KMS-11 (cell line): ENCODE results near the gene KCNS3.

Experiments used
- H2AFZ ChIP-seq: fragments of 200-600 bp; sonication (generic); 2 replicates; pipeline ENCODE4 v1.6.1; 2016; ENCODE audit warnings: antibody characterized with exemption, mixed run types, low read depth
- H3K27ac ChIP-seq: fragments of 200-600 bp; sonication (generic); 2 replicates; pipeline ENCODE4 v1.6.1; 2016; ENCODE audit warnings: mild to moderate bottlenecking, mixed run types
- H3K27me3 ChIP-seq: fragments of 200-600 bp; sonication (generic); 2 replicates; pipeline ENCODE4 v1.6.1; 2017; ENCODE audit warnings: mild to moderate bottlenecking, low read depth, mixed run types, moderate library complexity; ENCODE audit not compliant: insufficient read depth
- H3K36me3 ChIP-seq: fragments of 200-600 bp; sonication (generic); 2 replicates; pipeline ENCODE4 v1.6.1; 2017; ENCODE audit warnings: mild to moderate bottlenecking, mixed run types; ENCODE audit not compliant: insufficient read depth
- H3K4me1 ChIP-seq: fragments of 200-600 bp; sonication (generic); 2 replicates; pipeline ENCODE4 v1.6.1; 2016; ENCODE audit warnings: mild to moderate bottlenecking, low read depth, mixed run types; ENCODE audit not compliant: poor library complexity, severe bottlenecking
- H3K4me2 ChIP-seq: fragments of 200-600 bp; sonication (generic); 2 replicates; pipeline ENCODE4 v1.7.0; 2016; ENCODE audit warnings: mild to moderate bottlenecking, mixed run types
- H3K4me3 ChIP-seq: fragments of 200-600 bp; sonication (generic); IDR thresholded peaks from 2 replicates; pipeline ENCODE4 v1.6.1; 2017; ENCODE audit warnings: low read depth, low read length, mixed read lengths; ENCODE audit not compliant: insufficient read depth
- H3K79me2 ChIP-seq: fragments of 200-600 bp; sonication (generic); 2 replicates; pipeline ENCODE4 v1.6.1; 2016; ENCODE audit warnings: low read depth, mixed run types; ENCODE audit not compliant: insufficient read depth
- H3K9ac ChIP-seq: fragments of 200-600 bp; sonication (generic); 2 replicates; pipeline ENCODE4 v1.6.1; 2016; ENCODE audit warnings: mild to moderate bottlenecking, mixed run types
- H4K20me1 ChIP-seq: fragments of 200-600 bp; sonication (generic); 2 replicates; pipeline ENCODE4 v1.6.1; 2016; ENCODE audit warnings: mild to moderate bottlenecking, mixed run types; ENCODE audit not compliant: insufficient read depth
- CTCF ChIP-seq: fragments of 200-600 bp; sonication (generic); conservative IDR thresholded peaks from 2 replicates; pipeline ENCODE4 v1.6.1; 2017; ENCODE audit warnings: low read depth, mild to moderate bottlenecking, antibody characterized with exemption, low read length, moderate library complexity, mixed read lengths

Gene KCNS3

GRCh38 chr2:17869128-17869527 lies 9.3 kb upstream of the KCNS3 start:
- H3K4me1 ChIP-seq: no peaks in the 10 kb centered on the region
- H3K36me3 ChIP-seq: no peaks in the 10 kb centered on the region
- H3K27ac ChIP-seq: no peak overlapping the region
- no peaks in the 10 kb centered on the region for H3K27me3 ChIP-seq
- H2AFZ ChIP-seq: no peak overlapping the region
- H3K4me2 ChIP-seq: no peak overlapping the region
- no peak overlapping the region for H3K4me3 ChIP-seq
- TF ChIP-seq CTCF: no peak
- no peaks in the 10 kb centered on the region for H3K79me2 ChIP-seq
- no peak overlapping the region for H3K9ac ChIP-seq
- H4K20me1 ChIP-seq: no peaks in the 10 kb centered on the region

DNA sequence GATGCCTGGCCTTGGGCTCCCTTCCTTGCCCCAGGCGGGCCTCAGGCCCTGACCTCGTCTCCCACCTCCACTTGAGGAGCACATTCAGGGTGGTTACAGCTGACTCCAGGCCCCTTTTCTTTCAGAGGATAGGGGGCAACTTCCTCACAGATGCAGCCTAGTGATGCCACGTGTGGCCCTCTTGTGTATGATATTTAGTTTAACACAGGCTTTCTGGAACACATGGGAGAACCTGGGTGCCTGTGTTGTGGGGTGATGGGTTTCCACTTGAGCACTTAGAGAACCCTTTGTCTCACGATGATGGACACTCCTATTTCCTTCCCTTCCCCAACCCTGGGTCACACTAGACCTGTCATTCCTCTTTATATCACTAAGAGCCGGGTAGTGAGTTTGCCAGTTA lies 6.8 kb upstream of the KCNS3 start:
- Histone ChIP-seq H3K36me3 (no peaks in the 10 kb centered on the region), H2AFZ (no peak overlapping the region), H3K27me3 (no peaks in the 10 kb centered on the region), H3K27ac (no peak overlapping the region), H3K9ac (no peak overlapping the region), H3K4me3 (no peak overlapping the region), H3K4me2 (no peak overlapping the region), H3K79me2 (no peaks in the 10 kb centered on the region), H3K4me1 (no peaks in the 10 kb centered on the region), H4K20me1 (no peaks in the 10 kb centered on the region)
- TF ChIP-seq CTCF: no peak

GRCh38 chr2:17873021-17873420 lies 5.4 kb upstream of the KCNS3 start:
- no peak for TF ChIP-seq CTCF
- no peak overlapping the region for H3K4me2 ChIP-seq
- H3K27ac ChIP-seq: no peak overlapping the region
- H4K20me1 ChIP-seq: no peaks in the 10 kb centered on the region
- H3K4me3 ChIP-seq: no peak overlapping the region
- no peak overlapping the region for H2AFZ ChIP-seq
- H3K9ac ChIP-seq: no peak overlapping the region
- no peaks in the 10 kb centered on the region for H3K79me2 ChIP-seq
- H3K27me3 ChIP-seq: no peaks in the 10 kb centered on the region
- H3K4me1 ChIP-seq: no peaks in the 10 kb centered on the region
- H3K36me3 ChIP-seq: no peaks in the 10 kb centered on the region

DNA sequence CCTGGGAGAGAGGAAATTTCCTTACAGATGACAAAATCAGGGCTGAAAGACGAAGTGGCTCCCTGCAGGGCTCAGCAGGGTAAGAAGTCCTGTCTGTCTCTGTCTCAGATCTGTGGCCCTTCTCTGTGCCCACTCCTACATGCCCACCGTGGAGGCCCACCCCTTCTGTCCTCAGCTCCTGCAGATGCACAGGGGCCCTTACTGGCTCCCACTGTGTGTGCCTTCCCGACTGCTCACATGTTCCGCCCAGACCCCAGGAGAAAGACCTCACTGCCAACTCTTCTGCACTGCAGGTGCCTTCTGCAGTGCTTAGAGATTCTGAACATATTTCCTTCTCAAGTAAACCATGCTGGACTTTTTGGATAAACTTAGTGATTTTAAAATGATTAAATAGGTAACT lies 1.9 kb upstream of the KCNS3 start:
- H3K4me3 ChIP-seq: no peak overlapping the region
- H3K4me1 ChIP-seq: no peaks in the 10 kb centered on the region
- H4K20me1 ChIP-seq: no peaks in the 10 kb centered on the region
- H3K9ac ChIP-seq: no peak overlapping the region
- no peaks in the 10 kb centered on the region for H3K79me2 ChIP-seq
- no peak for TF ChIP-seq CTCF
- no peaks in the 10 kb centered on the region for H3K36me3 ChIP-seq
- H3K27ac ChIP-seq: no peak overlapping the region
- no peaks in the 10 kb centered on the region for H3K27me3 ChIP-seq
- H3K4me2 ChIP-seq: no peak overlapping the region
- no peak overlapping the region for H2AFZ ChIP-seq
